HCT116 (cell line): ENCODE measurements around the gene SMURF1.

ENCODE experiments used
- CTCF ChIP-seq, 3 experiments: fragments of 200-600 bp in 1 of 3; sonication (generic) in 1 of 3; IDR thresholded peaks in 2 of 3; conservative IDR thresholded peaks in 1 of 3; 2 replicates each; pipeline ENCODE4 v1.5.1; 2012 to 2017; ENCODE audit warnings: low read depth in 2 of 3, low read length in 2 of 3, antibody characterized with exemption in 1 of 3, borderline replicate concordance in 1 of 3, control low read depth in 1 of 3, mild to moderate bottlenecking in 1 of 3, mixed read lengths in 1 of 3, mixed run types in 1 of 3, moderate library complexity in 1 of 3; ENCODE audit not compliant: insufficient read depth in 1 of 3
- POLR2A ChIP-seq: IDR thresholded peaks from 2 replicates; pipeline ENCODE4 v1.7.0; 2011; ENCODE audit warnings: borderline replicate concordance; ENCODE audit not compliant: insufficient read depth, insufficient read length; ENCODE audit errors: extremely low read depth

- no peak for TF ChIP-seq CTCF (IDR thresholded peaks at IDR 0.05 in 2 of 3, conservative IDR thresholded peaks at IDR 0.05 in 1 of 3; ENCODE audit: borderline replicate concordance in 1 of 3, insufficient read depth in 1 of 3, low read depth in 2 of 3, low read length in 2 of 3)
- TF ChIP-seq POLR2A: no peak
Observed at GRCh38 chr7:99079104-99079503, 64.8 kb downstream of the SMURF1 start.
